HepG2 (cell line): Measurements from ENCODE around the gene TAF1B. TPM values are rescaled to one million over a fixed set of nuclear protein-coding genes. Genes with fewer than 3 reads are reported as not detected.

ENCODE experiments used
- ARID2 ChIP-seq: sonication (generic); formaldehyde crosslinking; IDR thresholded peaks from 2 replicates; pipeline ENCODE4 v1.8.1; 2022; ENCODE audit warnings: mild to moderate bottlenecking, missing genetic modification reagents, borderline replicate concordance
- ASH2L ChIP-seq: fragments of 300-600, 200-600 bp; sonication (generic); IDR thresholded peaks from 2 replicates; pipeline ENCODE4 v1.7.0; 2017; ENCODE audit warnings: low read depth, mild to moderate bottlenecking, moderate library complexity, mixed read lengths, low read length; ENCODE audit not compliant: insufficient read length
- CBFB ChIP-seq: sonication (generic); formaldehyde crosslinking; IDR thresholded peaks from 2 replicates; pipeline ENCODE4 v1.4.0; 2020; ENCODE audit warnings: missing genetic modification reagents
- E2F2 ChIP-seq: sonication (generic); formaldehyde crosslinking; IDR thresholded peaks from 2 replicates; pipeline ENCODE4 v1.4.0; 2020; ENCODE audit warnings: missing genetic modification reagents, borderline replicate concordance
- ELF1 ChIP-seq: sonication (generic); formaldehyde crosslinking; IDR thresholded peaks from 2 replicates; pipeline ENCODE4 v1.4.0; 2020; ENCODE audit warnings: missing genetic modification reagents
- HOXA3 ChIP-seq: sonication (generic); formaldehyde crosslinking; IDR thresholded peaks from 2 replicates; pipeline ENCODE4 v1.5.0; 2020; ENCODE audit warnings: missing genetic modification reagents
- MAZ ChIP-seq, 2 experiments: sonication (generic) in 1 of 2; formaldehyde crosslinking in 1 of 2; IDR thresholded peaks; 2 replicates each; pipeline versions ENCODE4 v1.5.0 to v1.6.1; 2012 to 2020; ENCODE audit warnings: low read depth in 2 of 2, mild to moderate bottlenecking in 2 of 2, borderline replicate concordance in 1 of 2, improper control_type of control experiment in 1 of 2, low read length in 1 of 2, missing genetic modification reagents in 1 of 2, moderate library complexity in 1 of 2
- NFKB2 ChIP-seq: sonication (generic); formaldehyde crosslinking; IDR thresholded peaks from 2 replicates; pipeline ENCODE4 v1.4.0; 2020; ENCODE audit warnings: missing genetic modification reagents, borderline replicate concordance
- PBX3 ChIP-seq: sonication (generic); formaldehyde crosslinking; IDR thresholded peaks from 2 replicates; pipeline ENCODE4 v1.8.1; 2023; ENCODE audit warnings: missing genetic modification reagents, inconsistent platforms, borderline replicate concordance
- RARA ChIP-seq: IDR thresholded peaks from 2 replicates; pipeline ENCODE4 v1.6.1; 2016; ENCODE audit warnings: missing genetic modification reagents, missing compliant biosample characterization
- SMC3 ChIP-seq: IDR thresholded peaks from 2 replicates; pipeline ENCODE4 v1.6.1; 2011; ENCODE audit warnings: low read length, improper control_type of control experiment
- SRSF9 ChIP-seq: fragments of 200-400 bp; formaldehyde crosslinking; IDR thresholded peaks from 2 replicates; pipeline ENCODE4 v1.6.1; 2018; ENCODE audit warnings: borderline replicate concordance, mild to moderate bottlenecking, low read depth, low read length; ENCODE audit not compliant: insufficient read depth, poor library complexity, severe bottlenecking
- STAT6 ChIP-seq: sonication (generic); formaldehyde crosslinking; IDR thresholded peaks from 2 replicates; pipeline ENCODE4 v1.4.0; 2020; ENCODE audit warnings: missing genetic modification reagents, mild to moderate bottlenecking, borderline replicate concordance
- ZFP82 ChIP-seq: sonication (generic); formaldehyde crosslinking; IDR thresholded peaks from 2 replicates; pipeline ENCODE4 v1.5.1; 2020; ENCODE audit warnings: mild to moderate bottlenecking, missing genetic modification reagents, borderline replicate concordance
- ZKSCAN5 ChIP-seq: sonication (generic); formaldehyde crosslinking; IDR thresholded peaks from 2 replicates; pipeline ENCODE4 v1.5.1; 2020; ENCODE audit warnings: mild to moderate bottlenecking, missing genetic modification reagents
- ZNF124 ChIP-seq: sonication (generic); formaldehyde crosslinking; IDR thresholded peaks from 2 replicates; pipeline ENCODE4 v1.4.0; 2020; ENCODE audit warnings: missing genetic modification reagents
- ZNF496 ChIP-seq: sonication (generic); formaldehyde crosslinking; IDR thresholded peaks from 2 replicates; pipeline ENCODE4 v1.8.1; 2023; ENCODE audit warnings: mild to moderate bottlenecking, moderate library complexity, missing genetic modification reagents; ENCODE audit not compliant: insufficient replicate concordance
- ZNF567 ChIP-seq: sonication (generic); formaldehyde crosslinking; IDR thresholded peaks from 2 replicates; pipeline ENCODE4 v1.8.1; 2023; ENCODE audit warnings: mild to moderate bottlenecking, missing genetic modification reagents, borderline replicate concordance
- ZNF576 ChIP-seq: sonication (generic); formaldehyde crosslinking; IDR thresholded peaks from 2 replicates; pipeline ENCODE4 v1.4.0; 2020; ENCODE audit warnings: mild to moderate bottlenecking, missing genetic modification reagents
- ZNF598 ChIP-seq: sonication (generic); formaldehyde crosslinking; IDR thresholded peaks from 2 replicates; pipeline ENCODE4 v1.5.1; 2020; ENCODE audit warnings: mild to moderate bottlenecking, missing genetic modification reagents, borderline replicate concordance
- ZNF749 ChIP-seq: sonication (generic); formaldehyde crosslinking; IDR thresholded peaks from 2 replicates; pipeline ENCODE4 v1.8.0; 2022; ENCODE audit warnings: mild to moderate bottlenecking, missing genetic modification reagents, moderate library complexity, borderline replicate concordance
- ZNF792 ChIP-seq: IDR thresholded peaks from 2 replicates; pipeline ENCODE4 v1.6.1; 2016
- polyA plus RNA-seq, 8 experiments: library from polyadenylated mRNA; depleted of rRNA in 3 of 8; stranded (reverse) in 7 of 8; unstranded in 1 of 8; fragments of >200 nt; fragmentation: Illumina TruSeq in 4 of 8; extraction: Trizol in 4 of 8; gene quantifications; 2 replicates each; pipeline versions ENCODE4 v1.2.1 to v1.2.3, GENCODE V29; 2011 to 2016; ENCODE audit warnings: low read depth in 4 of 8, missing spikeins in 1 of 8, mixed read lengths in 1 of 8; ENCODE audit not compliant: insufficient read depth in 1 of 8
- total RNA-seq, 5 experiments: library from RNA; depleted of rRNA; stranded (reverse); fragments of >200 nt; fragmentation: Illumina TruSeq; extraction: Trizol; gene quantifications; 2 replicates each; pipeline ENCODE4 v1.2.3, GENCODE V29; 2016; ENCODE audit warnings: low read depth in 1 of 5

The TAF1B gene
- total and polyA plus RNA-seq, 2 of the 13 experiments (the other 11 are each of a cell fraction or from before 2014, with no cell fraction given), result 13.3 to 27.7 TPM

- TF ChIP-seq ZNF567, result peak; percentile 83; the same call in 1 of the 2 replicates
- TF ChIP-seq HOXA3 (CRISPR knock-in tag), result peak; percentile 87; the same call in 1 of the 2 replicates
- peak; percentile 99 for TF ChIP-seq ASH2L
- TF ChIP-seq PBX3 (CRISPR knock-in tag), result no peak; the same call in 1 of the 2 replicates
- no peak for TF ChIP-seq ZNF496 (CRISPR knock-in tag)
- peak; percentile 100 for TF ChIP-seq ZNF598 (CRISPR knock-in tag)
- no peak for TF ChIP-seq SRSF9
- TF ChIP-seq ZKSCAN5 (CRISPR knock-in tag), result no peak
- TF ChIP-seq ZNF124 (CRISPR knock-in tag), result 0 out of 2 replicates have a peak, but pooled peaks have one; percentile 72
- peak; percentile 91; the same call in 1 of the 2 replicates for TF ChIP-seq ZFP82
- TF ChIP-seq RARA, result peak; percentile 28; the same call in 1 of the 2 replicates
- TF ChIP-seq STAT6 (CRISPR knock-in tag), result peak; percentile 80; the same call in 1 of the 2 replicates
- TF ChIP-seq MAZ (IDR thresholded peaks at IDR 0.05; ENCODE audit: borderline replicate concordance, low read depth, low read length), result peak; percentile 51; the same call in 1 of the 2 replicates
- TF ChIP-seq MAZ (CRISPR knock-in tag; IDR thresholded peaks at IDR 0.05; ENCODE audit: low read depth), result peak; percentile 95
- TF ChIP-seq ZNF576 (CRISPR knock-in tag), result no peak; the same call in 1 of the 2 replicates
- peak; percentile 97; the same call in 1 of the 2 replicates for TF ChIP-seq NFKB2 (CRISPR knock-in tag)
- TF ChIP-seq ZNF749 (CRISPR knock-in tag), result 0 out of 2 replicates have a peak, but pooled peaks have one; percentile 14
- TF ChIP-seq ELF1 (CRISPR knock-in tag), result peak; percentile 99
- TF ChIP-seq E2F2 (CRISPR knock-in tag), result peak; percentile 88; the same call in 1 of the 2 replicates
- peak; percentile 94 for TF ChIP-seq ZNF792 (CRISPR knock-in tag)
- TF ChIP-seq ARID2 (CRISPR knock-in tag), result peak; percentile 93
- TF ChIP-seq CBFB (CRISPR knock-in tag), result peak; percentile 86
- no peak for TF ChIP-seq SMC3
Observed at GRCh38 chr2:9843229-9844035, at the start of gene TAF1B (continued).
